Liver (tissue), 9 donors: Measurements from ENCODE around the gene OR1J1. TPM values are rescaled to one million over a fixed set of nuclear protein-coding genes. Genes with fewer than 3 reads are reported as not detected.

Source experiments
- DNase-seq: peaks from one replicate; pipeline ENCODE4 v3.0.0-alpha.2; 2017; ENCODE audit warnings: low spot score
- H3K27ac ChIP-seq, 2 donors: one replicate each; pipeline ENCODE4 v1.7.0; 2013; ENCODE audit warnings: inconsistent platforms in 2 of 2, low read length in 2 of 2, control low read depth in 1 of 2, low read depth in 1 of 2, mild to moderate bottlenecking in 1 of 2
- H3K27me3 ChIP-seq, 4 donors: one replicate each; pipeline versions ENCODE4 v1.6.1 to v1.7.0; 2013; ENCODE audit warnings: low read length in 3 of 4, inconsistent platforms in 1 of 4, mild to moderate bottlenecking in 1 of 4, moderate library complexity in 1 of 4; ENCODE audit not compliant: control insufficient read depth in 4 of 4, insufficient read depth in 4 of 4
- H3K36me3 ChIP-seq, 4 donors: one replicate each; pipeline versions ENCODE4 v1.6.1 to v1.7.0; 2013; ENCODE audit warnings: low read length in 3 of 4, mild to moderate bottlenecking in 3 of 4, low read depth in 1 of 4, moderate library complexity in 1 of 4; ENCODE audit not compliant: control insufficient read depth in 4 of 4, insufficient read depth in 3 of 4
- H3K4me1 ChIP-seq, 4 donors: one replicate each; pipeline versions ENCODE4 v1.6.1 to v1.7.0; 2013; ENCODE audit warnings: low read length in 3 of 4, mild to moderate bottlenecking in 3 of 4, moderate library complexity in 1 of 4; ENCODE audit not compliant: control insufficient read depth in 4 of 4, insufficient read depth in 4 of 4
- H3K4me3 ChIP-seq, 3 donors: one replicate each; pipeline versions ENCODE4 v1.6.1 to v1.7.0; 2013; ENCODE audit warnings: low read length in 3 of 3, control low read depth in 1 of 3, low read depth in 1 of 3, mild to moderate bottlenecking in 1 of 3
- H3K9ac ChIP-seq, 2 donors: one replicate each; pipeline ENCODE4 v1.7.0; 2013; ENCODE audit warnings: low read length in 2 of 2, mild to moderate bottlenecking in 2 of 2, moderate library complexity in 2 of 2, control low read depth in 1 of 2, low read depth in 1 of 2
- H3K9me3 ChIP-seq, 4 donors: one replicate each; pipeline versions ENCODE4 v1.6.1 to v1.7.0; 2013; ENCODE audit warnings: low read length in 3 of 4; ENCODE audit not compliant: control insufficient read depth in 4 of 4
- ATF3 ChIP-seq: IDR thresholded peaks from 2 replicates; pipeline ENCODE4 v1.6.1; 2016; ENCODE audit warnings: antibody characterized with exemption
- CTCF ChIP-seq: fragments of 150-350 bp; IDR thresholded peaks from 2 replicates; pipeline ENCODE4 v1.5.1; 2017; ENCODE audit warnings: improper control_type of control experiment, low read depth, low read length; ENCODE audit not compliant: missing input control
- EGR1 ChIP-seq, 2 donors: IDR thresholded peaks; 2 replicates each; pipeline ENCODE4 v1.6.1; 2016 to 2018; ENCODE audit warnings: antibody characterized with exemption in 2 of 2, low read depth in 2 of 2
- FOXA1 ChIP-seq: IDR thresholded peaks from 2 replicates; pipeline ENCODE4 v1.6.1; 2016; ENCODE audit warnings: antibody characterized with exemption
- GABPA ChIP-seq, 2 donors: IDR thresholded peaks in 1 of 2; conservative IDR thresholded peaks in 1 of 2; 2 replicates each; pipeline ENCODE4 v1.6.1; 2016; ENCODE audit warnings: antibody characterized with exemption in 2 of 2, mild to moderate bottlenecking in 1 of 2, moderate library complexity in 1 of 2
- HNF4A ChIP-seq, 2 donors: conservative IDR thresholded peaks; 2 replicates each; pipeline ENCODE4 v1.6.1; 2016; ENCODE audit warnings: antibody characterized with exemption in 2 of 2, mild to moderate bottlenecking in 2 of 2
- HNF4G ChIP-seq: IDR thresholded peaks from 2 replicates; pipeline ENCODE4 v1.6.1; 2016; ENCODE audit warnings: antibody characterized with exemption
- JUND ChIP-seq, 2 donors: IDR thresholded peaks; 2 replicates each; pipeline ENCODE4 v1.6.1; 2016; ENCODE audit warnings: antibody characterized with exemption in 2 of 2
- MAX ChIP-seq: IDR thresholded peaks from 2 replicates; pipeline ENCODE4 v1.6.1; 2016; ENCODE audit warnings: antibody characterized with exemption
- NR2F2 ChIP-seq: IDR thresholded peaks from 2 replicates; pipeline ENCODE4 v1.6.1; 2016; ENCODE audit warnings: antibody characterized with exemption
- RAD21 ChIP-seq, 2 donors: IDR thresholded peaks; 2 replicates each; pipeline ENCODE4 v1.6.1; 2016; ENCODE audit warnings: antibody characterized with exemption in 2 of 2, mild to moderate bottlenecking in 2 of 2
- REST ChIP-seq: IDR thresholded peaks from 2 replicates; pipeline ENCODE4 v1.6.1; 2016; ENCODE audit warnings: antibody characterized with exemption, mild to moderate bottlenecking
- RXRA ChIP-seq, 2 donors: IDR thresholded peaks; 2 replicates each; pipeline ENCODE4 v1.6.1; 2017 to 2018; ENCODE audit warnings: antibody characterized with exemption in 2 of 2, mild to moderate bottlenecking in 1 of 2
- SP1 ChIP-seq: IDR thresholded peaks from 2 replicates; pipeline ENCODE4 v1.6.1; 2018; ENCODE audit warnings: antibody characterized with exemption, mild to moderate bottlenecking
- YY1 ChIP-seq: IDR thresholded peaks from 2 replicates; pipeline ENCODE4 v1.6.1; 2016; ENCODE audit warnings: antibody characterized with exemption, mild to moderate bottlenecking
- ZBTB33 ChIP-seq: IDR thresholded peaks from 2 replicates; pipeline ENCODE4 v1.6.1; 2016; ENCODE audit warnings: antibody characterized with exemption
- WGBS: extraction: QIAGEN DNeasy Blood & Tissue Kit; methylation state at CpG from one replicate; pipeline ENCODE4 v1.1.7; 2013; 5-methylcytosine and 5-hydroxymethylcytosine counted together
- polyA plus RNA-seq, 2 donors: library from polyadenylated mRNA; stranded (reverse) in 1 of 2; unstranded in 1 of 2; fragments of 200-250 nt in 1 of 2; fragments of >200 nt in 1 of 2; fragmentation: Nextera tagmentation in 1 of 2; extraction: Ambion mirVana in 1 of 2; gene quantifications; one replicate each; pipeline versions ENCODE4 v1.2.1 to v1.2.3, GENCODE V29; 2013 to 2015
- total RNA-seq, 2 donors: library from RNA; depleted of rRNA; stranded (reverse); fragments of >200 nt; gene quantifications; one replicate each; pipeline ENCODE4 v1.2.3, GENCODE V29; 2014
- donor health status: healthy.
- donor health status: healthy.
- donor health status: healthy.
- donor health status: healthy.
- donor health status: healthy.

OR1J1 gene
- total and polyA plus RNA-seq, 4 donors, result not detected

GRCh38 chr9:122456123-122456522 lies 21.6 kb downstream of the OR1J1 start (continued):
- TF ChIP-seq CTCF (no peak), HNF4A (conservative IDR thresholded peaks at IDR 0.05) (no peak), MAX (no peak)

- no peak overlapping the region for H3K27ac ChIP-seq
- DNase-seq, result no peak
- TF ChIP-seq REST, result no peak
- no peak for TF ChIP-seq HNF4A (conservative IDR thresholded peaks at IDR 0.05)
- no peak for TF ChIP-seq EGR1 (IDR thresholded peaks at IDR 0.05; ENCODE audit: low read depth in 2 of 2)
- no peak for TF ChIP-seq YY1
- no peak for TF ChIP-seq CTCF
- TF ChIP-seq RXRA (IDR thresholded peaks at IDR 0.05), result no peak
- TF ChIP-seq GABPA (IDR thresholded peaks at IDR 0.05 in 1 of 2, conservative IDR thresholded peaks at IDR 0.05 in 1 of 2), result no peak
- TF ChIP-seq HNF4G, result no peak
- TF ChIP-seq ZBTB33, result no peak
- no peak for TF ChIP-seq SP1
- TF ChIP-seq MAX, result no peak
- TF ChIP-seq RAD21 (IDR thresholded peaks at IDR 0.05), result no peak
- no peak for TF ChIP-seq JUND (IDR thresholded peaks at IDR 0.05)
- no peak for TF ChIP-seq FOXA1
- no peak for TF ChIP-seq NR2F2
- TF ChIP-seq ATF3, result no peak
- no peaks in the 10 kb centered on the region for H3K4me1 ChIP-seq
- H3K27me3 ChIP-seq, result no peaks in the 10 kb centered on the region
- H3K9me3 ChIP-seq, result no peaks in the 10 kb centered on the region
- H3K9ac ChIP-seq, result no peak overlapping the region
- no peaks in the 10 kb centered on the region for H3K36me3 ChIP-seq
- H3K4me3 ChIP-seq, result no peak overlapping the region
- 71% methylated on average over 2 of the region's 2 CpGs for WGBS
Observed at GRCh38 chr9:122453677-122454135, 24.0 kb downstream of the OR1J1 start.
